GM13977 (cell line): ENCODE data around the gene ZNF469.

Source experiments
- DNase-seq: peaks from one replicate; pipeline ENCODE4 v3.0.0; 2012; ENCODE audit warnings: low spot score
- in situ Hi-C: fragments of 300-500 bp; cut with MboI; formaldehyde crosslinking; loops from one replicate; pipeline ENCODE4 v1.12.0; 2022; ENCODE audit warnings: low sequenced_read_pairs, low pct_unique_long_range_greater_than_20kb, mixed read lengths, inconsistent platforms; ENCODE audit not compliant: unreplicated experiment
- TF ChIP-seq, protein P1 (sequence below): IDR thresholded peaks from 2 replicates; pipeline ENCODE4 v1.5.1; 2012; ENCODE audit warnings: mild to moderate bottlenecking, control low read depth; ENCODE audit not compliant: insufficient read depth; ENCODE audit errors: extremely low read depth, missing control alignments

Gene ZNF469

DNA sequence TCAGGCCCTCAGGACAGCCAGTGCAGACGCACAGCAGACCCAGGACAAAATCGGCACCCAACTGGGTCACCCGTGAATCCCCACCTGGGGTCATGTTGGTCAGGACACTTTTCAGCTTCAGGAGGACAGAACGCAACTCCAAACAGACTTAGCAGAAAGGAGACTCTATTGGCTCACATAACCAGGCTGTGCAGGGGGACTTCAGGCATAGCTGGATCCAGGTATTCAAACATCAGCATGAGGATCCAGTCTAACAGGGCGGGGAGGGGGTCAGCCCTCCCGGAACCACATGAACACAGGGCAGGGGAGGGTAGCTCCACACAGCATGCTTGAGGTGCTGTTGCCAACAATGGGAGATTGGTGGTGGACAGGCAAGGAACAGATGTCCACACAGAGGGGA, 22.0 kb downstream of the ZNF469 start:
- TF ChIP-seq, protein P1, sequence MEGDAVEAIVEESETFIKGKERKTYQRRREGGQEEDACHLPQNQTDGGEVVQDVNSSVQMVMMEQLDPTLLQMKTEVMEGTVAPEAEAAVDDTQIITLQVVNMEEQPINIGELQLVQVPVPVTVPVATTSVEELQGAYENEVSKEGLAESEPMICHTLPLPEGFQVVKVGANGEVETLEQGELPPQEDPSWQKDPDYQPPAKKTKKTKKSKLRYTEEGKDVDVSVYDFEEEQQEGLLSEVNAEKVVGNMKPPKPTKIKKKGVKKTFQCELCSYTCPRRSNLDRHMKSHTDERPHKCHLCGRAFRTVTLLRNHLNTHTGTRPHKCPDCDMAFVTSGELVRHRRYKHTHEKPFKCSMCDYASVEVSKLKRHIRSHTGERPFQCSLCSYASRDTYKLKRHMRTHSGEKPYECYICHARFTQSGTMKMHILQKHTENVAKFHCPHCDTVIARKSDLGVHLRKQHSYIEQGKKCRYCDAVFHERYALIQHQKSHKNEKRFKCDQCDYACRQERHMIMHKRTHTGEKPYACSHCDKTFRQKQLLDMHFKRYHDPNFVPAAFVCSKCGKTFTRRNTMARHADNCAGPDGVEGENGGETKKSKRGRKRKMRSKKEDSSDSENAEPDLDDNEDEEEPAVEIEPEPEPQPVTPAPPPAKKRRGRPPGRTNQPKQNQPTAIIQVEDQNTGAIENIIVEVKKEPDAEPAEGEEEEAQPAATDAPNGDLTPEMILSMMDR = no peak
- no peak for DNase-seq
- in situ Hi-C loops = no loop called here

DNA sequence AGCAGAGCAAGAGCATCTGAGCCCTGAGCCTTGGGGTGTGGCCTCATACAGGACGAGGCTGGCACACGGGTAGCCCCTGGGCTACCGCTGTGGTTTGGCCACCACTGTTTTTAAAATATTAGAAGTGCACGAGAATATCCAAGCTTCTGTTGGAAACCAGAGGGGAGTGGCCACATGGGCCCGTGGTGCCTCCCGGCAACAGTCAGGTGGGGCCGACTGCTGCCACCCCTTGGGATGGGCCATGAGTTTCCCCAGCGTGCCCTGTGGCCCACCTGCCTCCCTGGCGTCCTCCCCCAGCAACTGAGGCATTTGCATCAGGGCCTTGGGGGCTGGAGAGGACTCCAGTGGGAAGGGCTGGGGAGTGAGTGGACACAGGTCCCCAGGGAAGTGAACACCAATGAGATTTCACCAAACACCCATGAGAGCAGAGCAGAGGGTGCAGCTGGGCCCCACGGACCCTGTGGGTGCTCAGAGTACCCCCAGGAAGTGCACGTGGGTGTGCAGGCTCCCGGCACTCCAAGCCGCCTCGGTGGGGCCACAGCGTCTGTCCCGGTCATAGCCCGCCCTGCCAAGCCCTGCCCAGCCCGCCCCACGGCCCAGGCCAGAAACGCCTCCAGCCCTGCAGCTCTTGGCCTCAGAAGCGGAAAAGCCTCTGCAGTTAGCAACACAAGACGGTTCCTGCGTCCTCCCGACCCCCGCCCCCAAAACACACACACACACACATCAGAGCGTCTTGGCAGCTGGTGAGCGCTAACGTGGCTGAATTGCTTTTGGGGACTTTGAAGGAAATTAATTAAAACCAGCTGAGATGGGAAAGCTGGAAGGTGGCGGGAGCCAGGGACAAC, 22.7 kb downstream of the ZNF469 start:
- TF ChIP-seq, protein P1 = no peak
- in situ Hi-C loops = no loop called here
- no peak for DNase-seq

DNA sequence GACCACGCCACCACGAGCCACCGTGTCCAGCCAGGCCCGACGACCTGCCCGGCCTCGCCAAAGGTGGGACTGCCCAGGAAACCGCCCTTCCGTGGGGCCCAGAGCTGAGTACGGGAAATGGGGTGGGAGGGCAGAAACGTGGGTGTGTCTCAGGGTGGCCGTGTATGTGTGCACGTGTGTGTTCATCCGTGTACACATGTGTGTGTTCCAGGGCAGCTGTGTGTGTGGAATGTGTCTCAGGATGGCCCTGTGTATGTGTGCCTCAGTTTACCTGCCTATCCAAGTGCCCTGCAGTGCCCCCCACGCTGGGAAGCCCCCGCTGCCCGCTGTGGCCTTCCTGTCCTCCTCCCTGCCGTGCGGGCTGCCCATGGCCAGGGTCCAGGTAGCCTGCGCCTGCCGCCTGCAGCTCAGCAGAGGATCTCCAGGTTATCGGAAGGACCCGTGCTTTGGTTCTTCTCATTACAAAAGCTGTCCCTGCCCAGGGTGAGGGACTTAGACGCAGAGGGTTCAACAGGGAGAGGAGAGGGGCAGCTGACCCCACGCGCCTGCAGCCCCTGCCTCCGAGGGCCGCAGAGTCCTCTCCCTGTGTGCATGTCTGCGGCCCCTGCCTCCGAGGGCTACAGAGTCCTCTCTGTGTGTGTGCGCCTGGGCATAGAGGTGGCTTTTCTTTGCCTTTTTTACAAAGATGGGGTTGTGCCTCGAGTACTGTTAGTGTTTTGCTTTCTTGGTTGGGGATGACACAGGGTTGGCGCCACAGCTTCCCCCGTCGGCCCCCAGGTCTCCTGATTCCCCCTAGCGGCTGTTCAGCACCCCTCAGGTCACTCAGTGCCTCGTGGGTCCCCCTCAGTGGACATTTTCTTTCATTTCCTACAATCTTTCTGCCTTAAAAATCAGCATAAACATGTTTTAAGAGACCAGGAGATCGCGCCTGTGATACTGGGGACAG, 23.6 kb downstream of the ZNF469 start:
- TF ChIP-seq, protein P1 = no peak
- no peak for DNase-seq
- in situ Hi-C loops = no loop called here

DNA sequence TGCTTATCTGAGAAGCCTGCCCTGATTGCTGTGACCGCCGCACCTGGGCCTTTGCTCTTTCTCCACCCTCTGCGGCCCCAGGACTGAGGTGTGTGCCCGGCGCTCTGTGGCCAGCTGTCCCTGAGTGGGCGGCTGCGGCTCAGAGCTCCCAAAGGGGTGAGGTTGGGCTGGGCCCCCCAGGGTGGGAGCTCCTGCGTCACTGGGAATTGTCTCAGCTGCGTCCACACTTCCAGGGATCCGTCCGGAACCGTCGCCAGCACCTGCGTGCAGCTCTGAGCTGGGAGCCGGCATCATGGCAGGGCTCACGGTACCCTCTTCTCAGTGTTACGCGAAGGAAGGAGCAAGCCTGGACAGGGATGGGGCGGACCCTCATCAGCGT, 24.3 kb downstream of the ZNF469 start:
- DNase-seq = no peak
- in situ Hi-C loops = no loop called here
- TF ChIP-seq, protein P1 = no peak

DNA sequence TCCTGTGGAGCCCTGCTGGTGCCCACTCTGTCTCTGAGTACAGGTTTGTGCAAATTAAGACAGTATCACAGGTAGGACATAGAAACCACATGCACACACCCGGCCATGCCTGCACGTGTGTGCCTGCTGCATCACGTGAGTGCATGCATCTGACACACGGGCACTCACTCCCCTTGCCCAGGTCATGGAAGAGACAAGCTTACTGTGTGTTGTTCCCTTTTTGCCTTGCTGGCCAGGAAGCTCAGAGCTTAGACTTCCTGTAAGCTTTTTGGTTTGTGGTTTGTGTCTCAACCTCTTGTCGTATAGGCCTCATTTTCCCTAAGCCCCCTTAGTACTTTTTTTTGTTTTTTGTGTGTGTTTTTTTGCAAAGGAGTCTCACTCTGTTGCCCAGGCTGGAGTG, 25.0 kb downstream of the ZNF469 start:
- DNase-seq = no peak
- TF ChIP-seq, protein P1 = no peak
- in situ Hi-C loops = no loop called here

DNA sequence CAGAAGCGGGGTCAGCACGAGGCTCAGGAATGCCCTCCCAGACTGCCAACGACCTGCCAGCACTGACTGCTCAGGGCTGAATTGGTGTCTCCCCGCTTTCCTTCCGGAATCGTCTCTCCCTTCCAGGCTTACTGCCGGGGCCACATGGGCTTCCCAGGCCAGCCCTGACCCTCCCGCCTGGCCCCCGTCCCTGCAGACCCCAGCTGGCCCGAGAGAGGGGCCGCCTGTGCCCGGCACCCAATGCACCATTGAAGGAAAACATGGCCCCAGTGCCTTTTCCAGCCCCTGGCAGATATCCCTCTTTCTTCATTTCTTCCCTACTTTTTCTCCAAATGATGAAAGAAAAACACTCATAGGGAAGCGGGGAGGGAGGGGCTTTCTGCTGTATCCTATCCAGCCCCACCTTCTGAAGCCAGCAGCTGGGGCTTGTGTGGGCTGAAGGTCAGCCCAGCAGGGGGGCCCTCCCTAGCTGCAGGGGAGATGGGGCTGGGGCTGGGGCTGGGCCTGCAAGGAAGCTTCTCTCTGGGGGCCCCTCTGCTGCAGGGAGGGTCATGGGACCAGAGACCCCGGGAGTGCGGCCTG, 25.9 kb downstream of the ZNF469 start:
- TF ChIP-seq, protein P1 = no peak
- in situ Hi-C loops = no loop called here
- no peak for DNase-seq
